HCEC 1CT (cell line): ENCODE data around the gene COL6A5.

Experiments
- DNase-seq: peaks from one replicate; pipeline ENCODE4 v3.0.0-alpha.2; 2017

Gene COL6A5

DNA sequence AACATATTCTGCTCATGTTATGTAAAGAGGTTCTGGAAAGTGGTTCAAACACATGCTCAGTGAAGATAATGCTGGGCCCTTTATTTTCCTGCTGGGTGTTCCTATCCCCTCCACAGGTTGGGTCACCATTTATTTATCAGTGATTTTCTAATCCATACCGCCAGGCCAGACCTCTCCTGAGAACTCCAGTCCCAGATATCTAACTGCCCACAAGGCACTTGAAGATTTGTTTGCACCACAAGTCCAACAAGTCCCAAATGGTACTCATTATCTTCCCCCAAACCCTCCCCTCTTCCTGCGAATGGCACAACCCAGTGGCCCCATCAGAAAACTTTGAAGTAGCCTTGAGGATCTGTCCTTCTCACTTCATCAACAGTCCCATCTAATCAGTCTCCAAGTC is 176.9 kb downstream of the COL6A5 start:
- DNase-seq: no peak

DNA sequence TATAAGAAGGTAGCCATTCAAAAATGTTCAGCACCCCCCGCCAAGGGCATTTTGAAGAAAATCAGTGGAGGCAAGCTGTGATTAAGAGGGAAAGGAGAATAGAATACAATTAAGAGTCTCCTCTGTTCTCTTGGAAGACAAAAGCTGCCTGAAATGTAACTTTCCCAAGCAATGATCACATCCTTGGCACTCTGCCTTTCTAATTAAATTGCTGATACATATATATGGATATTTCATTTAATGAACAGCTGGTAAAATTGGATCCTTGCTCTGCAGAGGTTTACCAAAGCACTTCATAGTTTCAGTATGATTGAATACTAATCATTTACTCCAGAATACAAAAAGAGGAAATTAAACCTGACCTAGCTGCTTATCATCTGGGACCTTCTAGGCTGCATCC is 182.0 kb downstream of the COL6A5 start:
- DNase-seq: no peak

DNA sequence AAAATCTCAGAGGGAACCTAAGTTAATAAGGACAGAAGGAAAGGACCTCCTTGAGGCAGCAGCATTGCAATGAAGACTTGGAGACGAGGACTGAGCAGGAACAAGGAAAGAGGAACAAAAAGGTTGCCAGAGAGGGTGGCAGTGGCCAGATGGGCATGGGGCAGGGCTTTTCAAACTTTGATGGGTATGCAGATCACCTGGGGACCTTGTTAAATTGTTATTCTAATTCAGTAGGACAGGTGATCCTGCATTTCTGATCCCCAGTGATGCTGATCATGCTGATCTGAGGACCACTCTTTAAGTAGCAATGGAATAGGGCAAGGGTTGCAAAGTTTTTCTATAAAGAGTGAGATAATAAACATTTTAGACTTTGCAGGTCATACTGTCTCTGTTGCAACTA is 182.6 kb downstream of the COL6A5 start:
- DNase-seq: no peak

DNA sequence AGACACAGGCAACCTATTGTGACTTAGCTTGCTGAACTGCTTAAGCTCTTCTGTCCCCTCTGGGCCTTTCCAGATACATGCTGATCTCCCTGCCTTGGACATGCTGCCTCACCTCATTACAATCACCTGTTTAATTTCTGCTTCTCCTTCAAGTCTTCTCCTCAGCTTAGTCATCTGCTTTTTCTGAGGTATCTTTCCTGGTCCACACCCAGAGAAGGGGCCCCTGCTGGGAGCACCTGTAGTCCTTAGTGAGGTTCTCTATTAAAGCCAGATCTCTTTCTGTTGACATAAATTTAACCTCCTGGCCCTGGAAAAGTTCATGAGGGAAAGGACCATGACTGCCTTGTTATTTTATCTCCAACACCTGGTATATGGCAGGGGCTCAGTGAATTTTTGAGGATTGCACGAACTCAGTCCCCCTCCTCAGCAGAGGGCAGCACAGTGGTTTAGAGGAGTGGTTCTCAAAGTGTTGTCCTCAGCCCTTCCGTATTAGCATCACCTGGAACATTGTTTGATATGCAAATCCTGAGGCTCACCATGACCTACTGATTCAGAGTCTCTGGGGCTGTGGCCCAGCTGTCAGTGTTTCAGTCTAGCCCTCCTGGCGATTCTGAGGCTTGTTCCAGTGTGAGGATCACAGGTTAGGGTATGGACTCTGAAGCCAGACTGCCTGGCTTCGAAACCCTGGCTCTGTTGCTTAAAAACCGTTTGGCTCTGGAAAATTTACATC is 184.2 kb downstream of the COL6A5 start:
- DNase-seq: no peak

DNA sequence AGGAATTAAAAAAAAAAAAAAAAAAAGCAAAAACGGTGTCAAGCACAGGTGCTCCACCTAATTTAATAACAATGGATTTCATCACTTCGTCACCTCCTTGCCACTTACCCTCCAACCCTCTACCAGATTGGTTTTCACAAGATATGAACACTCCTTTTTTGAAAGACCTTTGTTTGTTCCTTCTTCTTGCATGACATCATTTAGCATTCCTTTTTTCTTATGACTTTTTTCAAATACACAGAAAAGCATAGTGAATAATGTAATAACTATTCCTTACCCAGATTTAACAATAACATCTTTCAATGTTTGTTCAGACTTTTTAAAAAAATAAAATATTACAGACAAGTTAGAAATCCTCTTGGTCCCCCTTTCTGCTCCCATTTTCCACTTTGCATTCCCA is 187.8 kb downstream of the COL6A5 start:
- no peak for DNase-seq
